HFFc6 (cell line): ENCODE measurements around the gene C1orf94. TPM values are rescaled to one million over a fixed set of nuclear protein-coding genes. Genes with fewer than 3 reads are reported as not detected.

Experiments used
- DNase-seq: peaks from one replicate; pipeline ENCODE4 v3.0.0-alpha.2; 2018
- H3K27ac Mint-ChIP-seq: 2 replicates; pipeline ENCODE4 v1.8.0; 2020; ENCODE audit warnings: mild to moderate bottlenecking, mixed read lengths
- H3K27me3 Mint-ChIP-seq: 2 replicates; pipeline ENCODE4 v1.8.0; 2021; ENCODE audit warnings: mild to moderate bottlenecking, moderate library complexity, mixed read lengths; ENCODE audit not compliant: insufficient read depth
- H3K36me3 Mint-ChIP-seq: 2 replicates; pipeline ENCODE4 v1.8.0; 2021; ENCODE audit warnings: low read depth, mixed read lengths
- H3K4me1 Mint-ChIP-seq: 2 replicates; pipeline ENCODE4 v1.8.0; 2020; ENCODE audit warnings: low read depth, mixed read lengths
- H3K4me3 Mint-ChIP-seq: 2 replicates; pipeline ENCODE4 v1.8.0; 2020; ENCODE audit warnings: mild to moderate bottlenecking, moderate library complexity, mixed read lengths
- H3K9me3 Mint-ChIP-seq: 2 replicates; pipeline ENCODE4 v1.8.0; 2020; ENCODE audit warnings: mild to moderate bottlenecking, mixed read lengths
- total RNA-seq, 6 experiments: library from RNA; stranded (reverse); fragmentation: NEBNext Ultra II Directional; extraction: Animal tissue kit (Norgen Biotek cat#: 25700); gene quantifications; 2 replicates in 1 of 6; 3 replicates in 5 of 6; pipeline ENCODE4 v1.2.3, GENCODE V29; 2021
- TF ChIP-seq, protein P1 (sequence below): fragments of 200-600 bp; sonication (generic); IDR thresholded peaks from 2 replicates; pipeline ENCODE4 v1.5.0; 2021; ENCODE audit warnings: antibody characterized with exemption, mild to moderate bottlenecking

C1orf94 gene
- total RNA-seq, 6 experiments from 2014 or later: not detected

DNA sequence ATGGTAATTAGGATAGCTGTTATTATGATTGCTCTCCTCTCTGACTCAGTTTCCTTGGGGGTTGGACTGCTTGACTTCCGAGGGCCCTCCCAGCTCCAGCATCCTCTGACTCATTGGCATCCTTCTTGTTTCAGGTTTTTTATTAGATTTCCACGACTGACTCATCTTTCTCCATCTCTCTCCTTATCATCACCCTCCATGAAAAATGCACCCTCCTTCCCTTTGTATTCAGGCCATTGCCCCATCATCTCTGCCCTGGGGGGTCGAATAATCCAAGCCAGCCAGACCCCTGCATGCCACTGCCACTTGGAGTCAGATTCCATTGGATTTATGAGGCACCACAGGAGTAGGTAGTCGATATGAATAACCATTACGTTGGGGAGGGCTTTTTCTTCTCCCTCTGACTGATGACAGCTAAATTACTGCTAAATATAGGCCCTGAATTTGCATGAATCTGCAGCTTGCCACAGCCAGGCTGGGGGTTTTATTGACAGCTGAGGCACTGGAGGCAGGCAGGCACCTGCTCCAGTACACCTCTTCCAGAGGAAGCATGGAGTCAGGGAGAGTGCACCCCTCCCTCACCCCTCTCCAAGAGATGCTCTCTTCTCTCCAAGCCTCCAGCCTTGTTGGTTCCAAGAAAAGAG is 91.7 kb downstream of the C1orf94 start:
- peak; percentile 82 for DNase-seq
- Mint-ChIP-seq H3K4me3 (no peak overlapping the region), H3K27ac (no peak overlapping the region), H3K36me3 (peaks cover 4% of the 10 kb centered on the region), H3K27me3 (peaks cover 4% of the 10 kb centered on the region; the same call in 1 of the 2 replicates), H3K4me1 (peaks cover 19% of the 10 kb centered on the region), H3K9me3 (peaks cover 35% of the 10 kb centered on the region)
- TF ChIP-seq, protein P1, sequence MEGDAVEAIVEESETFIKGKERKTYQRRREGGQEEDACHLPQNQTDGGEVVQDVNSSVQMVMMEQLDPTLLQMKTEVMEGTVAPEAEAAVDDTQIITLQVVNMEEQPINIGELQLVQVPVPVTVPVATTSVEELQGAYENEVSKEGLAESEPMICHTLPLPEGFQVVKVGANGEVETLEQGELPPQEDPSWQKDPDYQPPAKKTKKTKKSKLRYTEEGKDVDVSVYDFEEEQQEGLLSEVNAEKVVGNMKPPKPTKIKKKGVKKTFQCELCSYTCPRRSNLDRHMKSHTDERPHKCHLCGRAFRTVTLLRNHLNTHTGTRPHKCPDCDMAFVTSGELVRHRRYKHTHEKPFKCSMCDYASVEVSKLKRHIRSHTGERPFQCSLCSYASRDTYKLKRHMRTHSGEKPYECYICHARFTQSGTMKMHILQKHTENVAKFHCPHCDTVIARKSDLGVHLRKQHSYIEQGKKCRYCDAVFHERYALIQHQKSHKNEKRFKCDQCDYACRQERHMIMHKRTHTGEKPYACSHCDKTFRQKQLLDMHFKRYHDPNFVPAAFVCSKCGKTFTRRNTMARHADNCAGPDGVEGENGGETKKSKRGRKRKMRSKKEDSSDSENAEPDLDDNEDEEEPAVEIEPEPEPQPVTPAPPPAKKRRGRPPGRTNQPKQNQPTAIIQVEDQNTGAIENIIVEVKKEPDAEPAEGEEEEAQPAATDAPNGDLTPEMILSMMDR: no peak

Other genes with a start within 250 kb of the C1orf94 start
- 1 to 10 TPM in 4 of 6 experiments, under 1 TPM in 2; 0.77 to 3.2 (median 1.2) TPM for gene CSMD2, start 11.7 kb upstream of the C1orf94 start, total RNA-seq